Measurements from ENCODE around the gene FCN2.

DNA sequence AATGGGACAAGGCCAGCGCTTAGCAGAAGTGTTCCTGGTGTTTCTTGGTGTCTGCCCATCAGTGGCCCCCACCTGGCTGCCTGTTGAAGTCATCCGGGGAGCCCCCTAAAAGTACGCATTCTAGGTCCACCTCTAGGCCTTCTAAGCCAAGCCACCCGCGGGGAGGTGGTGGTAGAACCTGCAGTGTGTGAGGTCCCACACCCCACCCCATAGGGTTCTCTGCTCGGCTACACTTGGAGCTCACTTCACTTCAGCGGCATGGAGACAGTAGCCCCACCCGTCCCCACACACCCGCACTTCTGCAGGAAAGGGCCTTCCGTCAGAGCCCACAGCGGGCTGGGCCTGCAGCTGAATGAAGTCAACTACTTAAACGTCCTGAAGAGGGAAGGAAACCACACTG, 29.6 kb upstream of the FCN2 start:
- TF ChIP-seq, protein P1, sequence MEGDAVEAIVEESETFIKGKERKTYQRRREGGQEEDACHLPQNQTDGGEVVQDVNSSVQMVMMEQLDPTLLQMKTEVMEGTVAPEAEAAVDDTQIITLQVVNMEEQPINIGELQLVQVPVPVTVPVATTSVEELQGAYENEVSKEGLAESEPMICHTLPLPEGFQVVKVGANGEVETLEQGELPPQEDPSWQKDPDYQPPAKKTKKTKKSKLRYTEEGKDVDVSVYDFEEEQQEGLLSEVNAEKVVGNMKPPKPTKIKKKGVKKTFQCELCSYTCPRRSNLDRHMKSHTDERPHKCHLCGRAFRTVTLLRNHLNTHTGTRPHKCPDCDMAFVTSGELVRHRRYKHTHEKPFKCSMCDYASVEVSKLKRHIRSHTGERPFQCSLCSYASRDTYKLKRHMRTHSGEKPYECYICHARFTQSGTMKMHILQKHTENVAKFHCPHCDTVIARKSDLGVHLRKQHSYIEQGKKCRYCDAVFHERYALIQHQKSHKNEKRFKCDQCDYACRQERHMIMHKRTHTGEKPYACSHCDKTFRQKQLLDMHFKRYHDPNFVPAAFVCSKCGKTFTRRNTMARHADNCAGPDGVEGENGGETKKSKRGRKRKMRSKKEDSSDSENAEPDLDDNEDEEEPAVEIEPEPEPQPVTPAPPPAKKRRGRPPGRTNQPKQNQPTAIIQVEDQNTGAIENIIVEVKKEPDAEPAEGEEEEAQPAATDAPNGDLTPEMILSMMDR (IDR thresholded peaks at IDR 0.05) = no peak
- TF ChIP-seq POLR2A (IDR thresholded peaks at IDR 0.05) = no peak

Measured in Peyer's patch (tissue), 4 donors.